ENCODE results near the gene NLGN1. TPM values are rescaled to one million over a fixed set of nuclear protein-coding genes. Genes with fewer than 3 reads are reported as not detected.

NLGN1 gene
- total RNA-seq, 1 donor = 6.1 TPM

DNA sequence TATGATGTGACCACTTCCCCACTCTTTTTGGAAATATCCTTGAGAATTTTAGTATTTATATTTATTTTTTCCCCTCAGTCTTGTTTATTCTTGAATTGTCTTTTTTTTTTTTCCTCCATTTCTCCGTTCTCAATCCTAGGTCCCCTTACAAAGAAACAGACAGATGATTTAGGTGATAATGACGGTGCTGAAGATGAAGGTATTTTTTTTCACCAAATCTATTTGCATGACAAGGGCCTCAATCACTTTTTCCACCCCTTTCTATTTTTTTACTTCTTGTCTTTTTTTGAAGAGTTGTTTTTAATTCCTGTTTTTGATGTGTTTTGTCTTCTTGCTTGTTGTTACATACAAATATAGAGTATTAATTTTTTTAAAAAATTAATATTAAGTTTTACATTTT is 402.6 kb downstream of the NLGN1 start:
- TF ChIP-seq, protein P1, sequence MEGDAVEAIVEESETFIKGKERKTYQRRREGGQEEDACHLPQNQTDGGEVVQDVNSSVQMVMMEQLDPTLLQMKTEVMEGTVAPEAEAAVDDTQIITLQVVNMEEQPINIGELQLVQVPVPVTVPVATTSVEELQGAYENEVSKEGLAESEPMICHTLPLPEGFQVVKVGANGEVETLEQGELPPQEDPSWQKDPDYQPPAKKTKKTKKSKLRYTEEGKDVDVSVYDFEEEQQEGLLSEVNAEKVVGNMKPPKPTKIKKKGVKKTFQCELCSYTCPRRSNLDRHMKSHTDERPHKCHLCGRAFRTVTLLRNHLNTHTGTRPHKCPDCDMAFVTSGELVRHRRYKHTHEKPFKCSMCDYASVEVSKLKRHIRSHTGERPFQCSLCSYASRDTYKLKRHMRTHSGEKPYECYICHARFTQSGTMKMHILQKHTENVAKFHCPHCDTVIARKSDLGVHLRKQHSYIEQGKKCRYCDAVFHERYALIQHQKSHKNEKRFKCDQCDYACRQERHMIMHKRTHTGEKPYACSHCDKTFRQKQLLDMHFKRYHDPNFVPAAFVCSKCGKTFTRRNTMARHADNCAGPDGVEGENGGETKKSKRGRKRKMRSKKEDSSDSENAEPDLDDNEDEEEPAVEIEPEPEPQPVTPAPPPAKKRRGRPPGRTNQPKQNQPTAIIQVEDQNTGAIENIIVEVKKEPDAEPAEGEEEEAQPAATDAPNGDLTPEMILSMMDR (IDR thresholded peaks at IDR 0.05; ENCODE audit: insufficient read depth, low read length) = no peak

DNA sequence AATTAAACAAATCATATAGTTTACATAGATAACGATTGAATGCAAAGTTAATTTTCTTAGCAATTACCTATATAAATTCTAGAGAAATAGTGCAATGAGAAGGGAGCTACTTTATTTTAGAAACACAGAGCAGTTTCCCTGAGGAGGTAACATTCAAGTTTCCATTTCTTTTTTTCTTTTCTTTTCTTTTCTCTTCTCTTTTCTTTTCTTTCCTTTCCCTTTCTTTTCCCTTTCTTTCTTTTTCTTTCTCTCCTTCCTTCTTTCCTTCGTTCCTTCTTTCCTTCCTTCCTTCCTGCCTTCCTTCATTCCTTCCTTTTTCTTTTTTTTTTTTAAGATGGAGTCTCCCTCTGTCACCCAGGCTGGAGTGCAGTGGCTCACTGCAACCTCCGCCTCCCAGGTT is 417.3 kb downstream of the NLGN1 start:
- H3K4me3 ChIP-seq (ENCODE audit: low read depth, low read length) = no peak overlapping the region
- TF ChIP-seq, protein P1 (IDR thresholded peaks at IDR 0.05; ENCODE audit: insufficient read depth, low read length) = no peak
- DNase-seq (ENCODE audit: low read depth) = no peak

More for the DNA sequence above, 402.6 kb downstream of the NLGN1 start:
- no peak for DNase-seq (ENCODE audit: low read depth)
- H3K4me3 ChIP-seq (ENCODE audit: low read depth, low read length) = no peak overlapping the region

DNA sequence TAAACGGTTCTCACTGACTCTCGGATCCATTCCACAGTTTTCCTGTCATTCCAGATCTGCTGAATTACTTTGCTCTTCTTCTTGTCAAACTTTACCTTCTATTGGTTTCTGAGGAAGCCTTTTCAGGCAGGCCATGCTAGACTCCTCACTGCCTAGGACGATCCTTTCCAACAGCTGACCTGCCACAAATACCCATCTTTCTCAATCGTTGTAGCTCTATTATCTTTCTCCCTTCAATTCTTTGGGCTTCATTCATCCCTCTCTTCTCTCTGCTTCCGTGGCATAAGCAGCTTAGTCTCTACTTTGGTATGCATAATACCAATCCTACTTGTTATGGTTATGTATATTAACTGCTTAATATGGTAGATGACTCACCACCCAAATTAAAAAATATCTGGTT is 421.8 kb downstream of the NLGN1 start:
- TF ChIP-seq, protein P1 (IDR thresholded peaks at IDR 0.05; ENCODE audit: insufficient read depth, low read length) = no peak
- DNase-seq (ENCODE audit: low read depth) = no peak

DNA sequence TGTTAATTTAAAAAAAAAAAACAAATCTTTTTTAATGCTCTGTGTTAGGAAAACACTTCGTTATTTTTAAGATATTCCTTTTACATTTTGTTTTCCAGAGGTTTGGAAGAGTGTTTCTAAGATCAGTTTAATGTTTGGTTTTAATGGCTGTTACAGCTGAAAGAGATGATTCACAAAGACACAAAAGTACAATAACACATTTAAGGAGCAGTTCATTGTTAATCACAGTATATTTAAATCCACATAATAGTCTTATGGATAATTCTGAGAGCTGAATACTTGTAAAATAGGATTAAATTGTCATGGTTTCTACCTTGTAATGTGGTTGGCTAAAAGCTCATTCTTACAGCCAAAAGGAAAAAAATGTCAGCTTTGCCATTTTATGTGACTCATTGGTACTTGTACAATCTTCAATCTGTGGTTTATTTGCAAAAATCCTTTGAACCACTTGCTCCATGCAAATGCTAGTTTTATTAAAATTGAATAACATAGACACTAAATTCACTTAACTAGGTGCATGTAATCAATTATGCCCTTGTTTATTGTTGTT is 426.4 kb downstream of the NLGN1 start:
- peak; percentile 6 for DNase-seq (ENCODE audit: low read depth)
- TF ChIP-seq, protein P1 (IDR thresholded peaks at IDR 0.05; ENCODE audit: insufficient read depth, low read length) = no peak

More for the DNA sequence above, 421.8 kb downstream of the NLGN1 start:
- H3K4me3 ChIP-seq (ENCODE audit: low read depth, low read length) = no peak overlapping the region

DNA sequence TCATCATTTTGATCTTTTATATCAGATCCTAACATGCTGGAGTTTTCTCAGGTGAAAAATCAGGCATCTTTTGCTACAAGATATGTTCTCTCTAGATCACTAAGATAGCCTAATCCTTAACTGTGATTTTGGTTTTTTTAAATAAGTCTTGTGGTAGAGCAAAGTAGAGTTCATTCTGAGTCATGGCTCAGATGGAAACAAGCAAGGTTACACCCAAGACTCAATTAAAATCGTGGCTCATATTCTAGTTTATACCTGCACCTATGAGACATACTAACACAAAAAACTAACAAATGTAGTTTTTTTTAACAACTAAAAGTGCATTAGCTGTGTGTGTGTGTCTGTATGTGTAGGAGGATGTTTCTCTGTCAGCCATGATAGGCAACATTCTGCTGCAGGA is 428.2 kb downstream of the NLGN1 start:
- TF ChIP-seq, protein P1 (IDR thresholded peaks at IDR 0.05; ENCODE audit: insufficient read depth, low read length) = no peak
- H3K4me3 ChIP-seq (ENCODE audit: low read depth, low read length) = no peak overlapping the region
- DNase-seq (ENCODE audit: low read depth) = no peak

More for the DNA sequence above, 426.4 kb downstream of the NLGN1 start:
- H3K4me3 ChIP-seq (ENCODE audit: low read depth, low read length) = no peak overlapping the region

DNA sequence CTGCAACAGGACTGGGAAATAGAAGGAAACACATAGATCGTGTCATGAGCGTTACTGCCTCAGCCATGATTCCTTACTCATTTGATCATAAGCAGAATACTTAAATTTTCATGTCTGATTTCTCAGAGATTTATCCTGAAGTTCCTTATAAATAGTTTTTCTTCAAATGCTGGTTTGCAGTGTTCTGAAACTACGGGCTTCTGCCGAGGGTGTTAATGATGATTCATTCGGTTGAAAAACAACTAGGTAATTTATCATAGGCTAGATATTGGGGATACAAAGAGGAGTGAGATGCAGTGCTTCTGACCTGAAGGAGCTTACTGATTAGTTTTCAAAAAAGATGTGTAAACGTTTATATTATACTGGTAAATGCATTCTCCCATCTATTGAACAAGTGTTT is 428.9 kb downstream of the NLGN1 start:
- DNase-seq (ENCODE audit: low read depth) = no peak
- TF ChIP-seq, protein P1 (IDR thresholded peaks at IDR 0.05; ENCODE audit: insufficient read depth, low read length) = no peak
- H3K4me3 ChIP-seq (ENCODE audit: low read depth, low read length) = no peak overlapping the region
